GM18511 (cell line): ENCODE data around the gene AP4B1.

ENCODE experiments used
- ATAC-seq: cut with Tn5 transposase; IDR thresholded peaks from one replicate; pipeline ENCODE4 v1.9.1; 2021; ENCODE audit warnings: mild to moderate bottlenecking, moderate library complexity; ENCODE audit not compliant: unreplicated experiment

The AP4B1 gene

GRCh38 chr1:113930499-113931161 is 26.0 kb upstream of the AP4B1 start:
- ATAC-seq: peak; percentile 33

- ATAC-seq: peak; percentile 39
Observed at GRCh38 chr1:113929750-113930498, 25.3 kb upstream of the AP4B1 start.

GRCh38 chr1:113928941-113929749 is 24.5 kb upstream of the AP4B1 start, which contains the start of gene HIPK1:
TSS of gene HIPK1 (plus strand) at chr1:113929324.
- peak; percentile 73 for ATAC-seq

- peak; percentile 35 for ATAC-seq
Observed at GRCh38 chr1:113928187-113928930, 23.8 kb upstream of the AP4B1 start.

GRCh38 chr1:113924473-113924872 is 19.9 kb upstream of the AP4B1 start:
- no peak for ATAC-seq

- ATAC-seq: no peak
Observed at GRCh38 chr1:113922957-113923356, 18.4 kb upstream of the AP4B1 start.

- ATAC-seq: no peak
Observed at GRCh38 chr1:113918243-113918642, 13.6 kb upstream of the AP4B1 start.

GRCh38 chr1:113917400-113918082 is 12.9 kb upstream of the AP4B1 start:
- no peak for ATAC-seq

- no peak for ATAC-seq
Observed at GRCh38 chr1:113916974-113917373, 12.4 kb upstream of the AP4B1 start.

- no peak for ATAC-seq
Observed at GRCh38 chr1:113913887-113914664, 9.5 kb upstream of the AP4B1 start.

GRCh38 chr1:113913312-113913668 is 8.7 kb upstream of the AP4B1 start:
- no peak for ATAC-seq

GRCh38 chr1:113912594-113913311 is 8.2 kb upstream of the AP4B1 start:
- ATAC-seq: no peak

GRCh38 chr1:113905435-113905861 is 849 bp upstream of the AP4B1 start:
- ATAC-seq: peak; percentile 6

- peak; percentile 39 for ATAC-seq
Observed at GRCh38 chr1:113904293-113904673, 316 bp downstream of the AP4B1 start.

- no peak for ATAC-seq
Observed at GRCh38 chr1:113903501-113904292, 902 bp downstream of the AP4B1 start.

GRCh38 chr1:113901191-113901590 is 3.4 kb downstream of the AP4B1 start:
- ATAC-seq: no peak

- no peak for ATAC-seq
Observed at GRCh38 chr1:113899111-113899510, 5.5 kb downstream of the AP4B1 start.

- no peak for ATAC-seq
Observed at GRCh38 chr1:113898241-113898814, 6.3 kb downstream of the AP4B1 start.
